HG02571 (cell line): ENCODE results near the gene USP2.

Experiments used
- ATAC-seq: cut with Tn5 transposase; IDR thresholded peaks from one replicate; pipeline ENCODE4 v1.9.1; 2021; ENCODE audit warnings: mild to moderate bottlenecking, moderate library complexity; ENCODE audit not compliant: unreplicated experiment

Gene USP2

GRCh38 chr11:119343726-119344125, 37.8 kb downstream of the USP2 start:
- no peak for ATAC-seq

GRCh38 chr11:119342362-119343130, 38.9 kb downstream of the USP2 start:
- ATAC-seq = no peak

- no peak for ATAC-seq
Observed at GRCh38 chr11:119342023-119342300, 39.5 kb downstream of the USP2 start.

GRCh38 chr11:119341222-119342022, 40.1 kb downstream of the USP2 start:
- ATAC-seq = no peak

- no peak for ATAC-seq
Observed at GRCh38 chr11:119340335-119341221, 40.9 kb downstream of the USP2 start, which contains the start of gene C1QTNF5. Gene C1QTNF5 (minus strand): TSS chr11:119340883. CDS start chr11:119340397, 486 bp downstream.

- no peak for ATAC-seq
Observed at GRCh38 chr11:119339589-119340334, 41.7 kb downstream of the USP2 start.

GRCh38 chr11:119338965-119339588, 42.4 kb downstream of the USP2 start:
- no peak for ATAC-seq

GRCh38 chr11:119338318-119338890, 43.1 kb downstream of the USP2 start:
- no peak for ATAC-seq

GRCh38 chr11:119337581-119338317, 43.7 kb downstream of the USP2 start:
- no peak for ATAC-seq

GRCh38 chr11:119336744-119337469, 44.6 kb downstream of the USP2 start:
- no peak for ATAC-seq

- no peak for ATAC-seq
Observed at GRCh38 chr11:119335655-119336543, 45.6 kb downstream of the USP2 start.

GRCh38 chr11:119335091-119335654, 46.3 kb downstream of the USP2 start:
- no peak for ATAC-seq

- peak; percentile 91 for ATAC-seq
Observed at GRCh38 chr11:119334174-119334930, 47.1 kb downstream of the USP2 start, which contains the start of gene RNF26. Gene RNF26 (plus strand): TSS chr11:119334527. CDS start chr11:119335123, 596 bp downstream.

- ATAC-seq = no peak
Observed at GRCh38 chr11:119332111-119332765, 49.3 kb downstream of the USP2 start.

- no peak for ATAC-seq
Observed at GRCh38 chr11:119330237-119330636, 51.3 kb downstream of the USP2 start.

GRCh38 chr11:119329320-119329719, 52.2 kb downstream of the USP2 start:
- ATAC-seq = no peak
